HEK293 (cell line): Measurements from ENCODE around the gene KRAS.

Source experiments
- MYNN ChIP-seq: fragments of 450-650 bp; formaldehyde crosslinking; IDR thresholded peaks from 2 replicates; pipeline ENCODE4 v1.5.1; 2016; ENCODE audit warnings: missing biosample characterization, missing genetic modification characterization, borderline replicate concordance
- SCRT1 ChIP-seq: fragments of 450-650 bp; formaldehyde crosslinking; IDR thresholded peaks from 2 replicates; pipeline ENCODE4 v1.5.1; 2016; ENCODE audit warnings: missing biosample characterization, missing genetic modification characterization, borderline replicate concordance
- SETDB1 ChIP-seq: IDR thresholded peaks from one replicate; pipeline ENCODE4 v1.6.1; 2017; ENCODE audit warnings: mild to moderate bottlenecking, low read length, moderate library complexity, mixed read lengths; ENCODE audit not compliant: insufficient read length
- SP2 ChIP-seq: fragments of 450-650 bp; formaldehyde crosslinking; IDR thresholded peaks from 2 replicates; pipeline ENCODE4 v1.5.1; 2016; ENCODE audit warnings: missing biosample characterization, missing genetic modification characterization
- SP7 ChIP-seq: fragments of 450-650 bp; formaldehyde crosslinking; IDR thresholded peaks from 2 replicates; pipeline ENCODE4 v1.5.1; 2016; ENCODE audit warnings: missing biosample characterization, missing genetic modification characterization
- YY2 ChIP-seq: fragments of 450-650 bp; formaldehyde crosslinking; IDR thresholded peaks from 2 replicates; pipeline ENCODE4 v1.5.1; 2016; ENCODE audit warnings: missing biosample characterization, missing genetic modification characterization
- ZBTB1 ChIP-seq: fragments of 450-650 bp; formaldehyde crosslinking; IDR thresholded peaks from 2 replicates; pipeline ENCODE4 v1.5.1; 2016; ENCODE audit warnings: missing biosample characterization, missing genetic modification characterization
- ZBTB17 ChIP-seq: fragments of 450-650 bp; formaldehyde crosslinking; IDR thresholded peaks from 2 replicates; pipeline ENCODE4 v1.5.1; 2016; ENCODE audit warnings: missing biosample characterization, missing genetic modification characterization
- ZBTB7A ChIP-seq: fragments of 450-650 bp; formaldehyde crosslinking; IDR thresholded peaks from 2 replicates; pipeline ENCODE4 v1.5.1; 2016; ENCODE audit warnings: low read depth, missing biosample characterization, missing genetic modification characterization
- ZEB2 ChIP-seq: fragments of 450-650 bp; formaldehyde crosslinking; IDR thresholded peaks from 2 replicates; pipeline ENCODE4 v1.5.1; 2016; ENCODE audit warnings: missing biosample characterization, missing genetic modification characterization
- ZIC2 ChIP-seq: fragments of 450-650 bp; formaldehyde crosslinking; IDR thresholded peaks from 2 replicates; pipeline ENCODE4 v1.5.1; 2016; ENCODE audit warnings: missing biosample characterization, missing genetic modification characterization
- ZNF138 ChIP-seq: fragments of 450-650 bp; formaldehyde crosslinking; IDR thresholded peaks from 2 replicates; pipeline ENCODE4 v1.5.1; 2016; ENCODE audit warnings: missing biosample characterization, missing genetic modification characterization, borderline replicate concordance
- ZNF239 ChIP-seq: fragments of 450-650 bp; formaldehyde crosslinking; IDR thresholded peaks from 2 replicates; pipeline ENCODE4 v1.5.1; 2016; ENCODE audit warnings: missing biosample characterization, missing genetic modification characterization
- ZNF266 ChIP-seq: fragments of 450-650 bp; formaldehyde crosslinking; IDR thresholded peaks from 2 replicates; pipeline ENCODE4 v1.5.1; 2016; ENCODE audit warnings: missing biosample characterization, missing genetic modification characterization, low read depth
- ZNF311 ChIP-seq: fragments of 450-650 bp; formaldehyde crosslinking; IDR thresholded peaks from 2 replicates; pipeline ENCODE4 v1.5.1; 2017; ENCODE audit warnings: missing biosample characterization, missing genetic modification characterization, borderline replicate concordance
- ZNF335 ChIP-seq: fragments of 450-650 bp; formaldehyde crosslinking; conservative IDR thresholded peaks from 2 replicates; pipeline ENCODE4 v1.5.1; 2016; ENCODE audit warnings: missing biosample characterization, missing genetic modification characterization
- ZNF529 ChIP-seq: fragments of 450-650 bp; formaldehyde crosslinking; IDR thresholded peaks from 2 replicates; pipeline ENCODE4 v1.5.1; 2017; ENCODE audit warnings: missing genetic modification characterization, missing biosample characterization; ENCODE audit not compliant: insufficient replicate concordance
- ZNF544 ChIP-seq: fragments of 450-650 bp; formaldehyde crosslinking; IDR thresholded peaks from 2 replicates; pipeline ENCODE4 v1.5.0; 2017; ENCODE audit warnings: missing biosample characterization, missing genetic modification characterization
- ZNF561 ChIP-seq: fragments of 450-650 bp; IDR thresholded peaks from 2 replicates; pipeline ENCODE4 v1.5.1; 2018; ENCODE audit warnings: missing biosample characterization, missing genetic modification characterization, borderline replicate concordance
- ZNF600 ChIP-seq: fragments of 450-650 bp; formaldehyde crosslinking; IDR thresholded peaks from 2 replicates; pipeline ENCODE4 v1.5.1; 2016; ENCODE audit warnings: missing biosample characterization, missing genetic modification characterization
- ZNF624 ChIP-seq: fragments of 450-650 bp; formaldehyde crosslinking; IDR thresholded peaks from 2 replicates; pipeline ENCODE4 v1.5.1; 2017; ENCODE audit warnings: missing biosample characterization, missing genetic modification characterization
- ZNF629 ChIP-seq: fragments of 450-650 bp; formaldehyde crosslinking; IDR thresholded peaks from 2 replicates; pipeline ENCODE4 v1.5.1; 2017; ENCODE audit warnings: missing biosample characterization, missing genetic modification characterization
- ZNF768 ChIP-seq: fragments of 450-650 bp; formaldehyde crosslinking; IDR thresholded peaks from 2 replicates; pipeline ENCODE4 v1.5.1; 2018; ENCODE audit warnings: missing biosample characterization, mild to moderate bottlenecking, missing genetic modification characterization
- TF ChIP-seq, protein P1 (sequence below): fragments of 450-650 bp; formaldehyde crosslinking; IDR thresholded peaks from 2 replicates; pipeline ENCODE4 v1.5.1; 2016; ENCODE audit warnings: missing biosample characterization, missing genetic modification characterization
- TF ChIP-seq, protein P2 (sequence below): fragments of 450-650 bp; formaldehyde crosslinking; IDR thresholded peaks from 2 replicates; pipeline ENCODE4 v1.5.1; 2017; ENCODE audit warnings: missing biosample characterization, missing genetic modification characterization
- TF ChIP-seq, protein P3 (sequence below): fragments of 450-650 bp; formaldehyde crosslinking; IDR thresholded peaks from 2 replicates; pipeline ENCODE4 v1.5.1; 2017; ENCODE audit warnings: missing biosample characterization, mild to moderate bottlenecking, missing genetic modification characterization, moderate library complexity
- TF ChIP-seq, protein P4 (sequence below): fragments of 450-650 bp; IDR thresholded peaks from 2 replicates; pipeline ENCODE4 v1.5.1; 2018; ENCODE audit warnings: missing biosample characterization, missing genetic modification characterization
- TF ChIP-seq, protein P5 (sequence below): fragments of 450-650 bp; formaldehyde crosslinking; IDR thresholded peaks from 2 replicates; pipeline ENCODE4 v1.5.1; 2016; ENCODE audit warnings: missing biosample characterization, missing genetic modification characterization
- TF ChIP-seq, protein P6 (sequence below): fragments of 450-650 bp; formaldehyde crosslinking; IDR thresholded peaks from 2 replicates; pipeline ENCODE4 v1.5.1; 2016; ENCODE audit warnings: missing biosample characterization, missing genetic modification characterization

Gene KRAS

DNA sequence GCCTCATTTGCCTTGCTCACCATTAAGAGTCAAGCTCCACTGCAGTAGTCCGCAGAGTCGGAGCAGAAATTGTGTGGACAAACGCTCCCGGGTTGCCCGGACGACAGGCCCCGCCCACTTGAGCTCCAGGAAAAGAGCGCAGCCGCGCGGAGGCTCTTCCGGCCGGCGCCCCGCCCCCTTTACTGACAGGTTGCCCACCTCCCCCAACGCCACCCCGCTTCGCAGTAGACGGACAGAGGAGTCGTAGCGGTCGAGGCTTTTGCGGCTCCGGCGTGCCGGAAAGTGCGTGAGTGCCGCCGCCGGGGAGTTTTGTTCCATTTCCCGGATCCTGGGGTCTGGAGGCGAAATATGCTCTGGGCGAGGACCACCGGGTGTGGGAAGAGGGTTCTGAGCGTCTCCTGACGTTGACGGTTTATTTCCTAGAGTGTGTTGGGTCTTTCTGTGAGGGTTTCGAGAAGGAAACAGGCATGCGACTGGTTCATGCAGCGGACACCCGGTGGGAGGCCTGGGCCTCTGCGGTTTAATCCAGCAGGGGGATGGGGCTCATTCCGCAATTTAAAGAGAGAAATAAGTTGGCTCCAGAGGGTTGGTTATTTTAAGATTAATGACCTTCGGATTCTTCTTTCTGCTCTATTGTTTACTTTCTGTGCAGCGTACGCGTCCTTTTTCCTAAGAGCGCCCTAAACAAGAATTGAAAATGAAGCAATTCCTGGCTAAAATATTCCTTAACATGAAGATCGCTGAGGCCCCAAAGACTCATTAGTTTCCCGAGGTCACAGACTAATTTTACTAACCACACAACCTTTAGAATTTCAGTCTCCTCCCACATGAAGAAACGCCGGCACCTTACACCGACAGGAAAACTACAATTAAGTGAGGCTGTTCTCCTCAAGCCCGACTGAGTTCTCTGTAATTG, 55.4 kb downstream of the KRAS start, which contains the start of the genes DNAI7 and ETFRF1 (continued):
- TF ChIP-seq ZNF768 (tag by site-specific recombination) = no peak
- peak; percentile 66; the same call in 1 of the 2 replicates for TF ChIP-seq ZBTB7A (tag by site-specific recombination)
- TF ChIP-seq ZNF266 = no peak
- TF ChIP-seq MYNN (tag by site-specific recombination) = no peak
- peak; percentile 99 for TF ChIP-seq ZNF335 (tag by site-specific recombination)
- peak; percentile 71 for TF ChIP-seq SP7 (tag by site-specific recombination)
- TF ChIP-seq ZBTB1 = 0 out of 2 replicates have a peak, but pooled peaks have one; percentile 62
- peak; percentile 59; the same call in 1 of the 2 replicates for TF ChIP-seq SCRT1 (tag by site-specific recombination)
- TF ChIP-seq ZNF629 (tag by site-specific recombination) = peak; percentile 55; the same call in 1 of the 2 replicates
- peak; percentile 83; the same call in 1 of the 2 replicates for TF ChIP-seq ZNF600 (tag by site-specific recombination)
- TF ChIP-seq SETDB1 = no peak
- peak; percentile 60; the same call in 1 of the 2 replicates for TF ChIP-seq ZBTB17 (tag by site-specific recombination)
- TF ChIP-seq ZNF138 (tag by site-specific recombination) = no peak
- TF ChIP-seq ZIC2 (tag by site-specific recombination) = peak; percentile 95
- TF ChIP-seq, protein P1, sequence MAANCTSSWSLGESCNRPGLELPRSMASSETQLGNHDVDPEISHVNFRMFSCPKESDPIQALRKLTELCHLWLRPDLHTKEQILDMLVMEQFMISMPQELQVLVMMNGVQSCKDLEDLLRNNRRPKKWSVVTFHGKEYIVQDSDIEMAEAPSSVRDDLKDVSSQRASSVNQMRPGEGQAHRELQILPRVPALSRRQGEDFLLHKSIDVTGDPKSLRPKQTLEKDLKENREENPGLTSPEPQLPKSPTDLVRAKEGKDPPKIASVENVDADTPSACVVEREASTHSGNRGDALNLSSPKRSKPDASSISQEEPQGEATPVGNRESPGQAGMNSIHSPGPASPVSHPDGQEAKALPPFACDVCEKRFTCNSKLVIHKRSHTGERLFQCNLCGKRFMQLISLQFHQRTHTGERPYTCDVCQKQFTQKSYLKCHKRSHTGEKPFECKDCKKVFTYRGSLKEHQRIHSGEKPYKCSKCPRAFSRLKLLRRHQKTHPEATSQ = 0 out of 2 replicates have a peak, but pooled peaks have one; percentile 20
- TF ChIP-seq ZNF311 = no peak
- TF ChIP-seq, protein P2, sequence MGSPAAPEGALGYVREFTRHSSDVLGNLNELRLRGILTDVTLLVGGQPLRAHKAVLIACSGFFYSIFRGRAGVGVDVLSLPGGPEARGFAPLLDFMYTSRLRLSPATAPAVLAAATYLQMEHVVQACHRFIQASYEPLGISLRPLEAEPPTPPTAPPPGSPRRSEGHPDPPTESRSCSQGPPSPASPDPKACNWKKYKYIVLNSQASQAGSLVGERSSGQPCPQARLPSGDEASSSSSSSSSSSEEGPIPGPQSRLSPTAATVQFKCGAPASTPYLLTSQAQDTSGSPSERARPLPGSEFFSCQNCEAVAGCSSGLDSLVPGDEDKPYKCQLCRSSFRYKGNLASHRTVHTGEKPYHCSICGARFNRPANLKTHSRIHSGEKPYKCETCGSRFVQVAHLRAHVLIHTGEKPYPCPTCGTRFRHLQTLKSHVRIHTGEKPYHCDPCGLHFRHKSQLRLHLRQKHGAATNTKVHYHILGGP (tag by site-specific recombination) = no peak; the same call in 1 of the 2 replicates
- TF ChIP-seq, protein P3, sequence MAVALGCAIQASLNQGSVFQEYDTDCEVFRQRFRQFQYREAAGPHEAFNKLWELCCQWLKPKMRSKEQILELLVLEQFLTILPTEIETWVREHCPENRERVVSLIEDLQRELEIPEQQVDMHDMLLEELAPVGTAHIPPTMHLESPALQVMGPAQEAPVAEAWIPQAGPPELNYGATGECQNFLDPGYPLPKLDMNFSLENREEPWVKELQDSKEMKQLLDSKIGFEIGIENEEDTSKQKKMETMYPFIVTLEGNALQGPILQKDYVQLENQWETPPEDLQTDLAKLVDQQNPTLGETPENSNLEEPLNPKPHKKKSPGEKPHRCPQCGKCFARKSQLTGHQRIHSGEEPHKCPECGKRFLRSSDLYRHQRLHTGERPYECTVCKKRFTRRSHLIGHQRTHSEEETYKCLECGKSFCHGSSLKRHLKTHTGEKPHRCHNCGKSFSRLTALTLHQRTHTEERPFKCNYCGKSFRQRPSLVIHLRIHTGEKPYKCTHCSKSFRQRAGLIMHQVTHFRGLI = no peak; the same call in 1 of the 2 replicates
- TF ChIP-seq, protein P4, sequence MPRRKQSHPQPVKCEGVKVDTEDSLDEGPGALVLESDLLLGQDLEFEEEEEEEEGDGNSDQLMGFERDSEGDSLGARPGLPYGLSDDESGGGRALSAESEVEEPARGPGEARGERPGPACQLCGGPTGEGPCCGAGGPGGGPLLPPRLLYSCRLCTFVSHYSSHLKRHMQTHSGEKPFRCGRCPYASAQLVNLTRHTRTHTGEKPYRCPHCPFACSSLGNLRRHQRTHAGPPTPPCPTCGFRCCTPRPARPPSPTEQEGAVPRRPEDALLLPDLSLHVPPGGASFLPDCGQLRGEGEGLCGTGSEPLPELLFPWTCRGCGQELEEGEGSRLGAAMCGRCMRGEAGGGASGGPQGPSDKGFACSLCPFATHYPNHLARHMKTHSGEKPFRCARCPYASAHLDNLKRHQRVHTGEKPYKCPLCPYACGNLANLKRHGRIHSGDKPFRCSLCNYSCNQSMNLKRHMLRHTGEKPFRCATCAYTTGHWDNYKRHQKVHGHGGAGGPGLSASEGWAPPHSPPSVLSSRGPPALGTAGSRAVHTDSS (tag by site-specific recombination) = no peak
- no peak for TF ChIP-seq ZNF239
- TF ChIP-seq ZEB2 (tag by site-specific recombination) = peak; percentile 66; the same call in 1 of the 2 replicates
- TF ChIP-seq, protein P5, sequence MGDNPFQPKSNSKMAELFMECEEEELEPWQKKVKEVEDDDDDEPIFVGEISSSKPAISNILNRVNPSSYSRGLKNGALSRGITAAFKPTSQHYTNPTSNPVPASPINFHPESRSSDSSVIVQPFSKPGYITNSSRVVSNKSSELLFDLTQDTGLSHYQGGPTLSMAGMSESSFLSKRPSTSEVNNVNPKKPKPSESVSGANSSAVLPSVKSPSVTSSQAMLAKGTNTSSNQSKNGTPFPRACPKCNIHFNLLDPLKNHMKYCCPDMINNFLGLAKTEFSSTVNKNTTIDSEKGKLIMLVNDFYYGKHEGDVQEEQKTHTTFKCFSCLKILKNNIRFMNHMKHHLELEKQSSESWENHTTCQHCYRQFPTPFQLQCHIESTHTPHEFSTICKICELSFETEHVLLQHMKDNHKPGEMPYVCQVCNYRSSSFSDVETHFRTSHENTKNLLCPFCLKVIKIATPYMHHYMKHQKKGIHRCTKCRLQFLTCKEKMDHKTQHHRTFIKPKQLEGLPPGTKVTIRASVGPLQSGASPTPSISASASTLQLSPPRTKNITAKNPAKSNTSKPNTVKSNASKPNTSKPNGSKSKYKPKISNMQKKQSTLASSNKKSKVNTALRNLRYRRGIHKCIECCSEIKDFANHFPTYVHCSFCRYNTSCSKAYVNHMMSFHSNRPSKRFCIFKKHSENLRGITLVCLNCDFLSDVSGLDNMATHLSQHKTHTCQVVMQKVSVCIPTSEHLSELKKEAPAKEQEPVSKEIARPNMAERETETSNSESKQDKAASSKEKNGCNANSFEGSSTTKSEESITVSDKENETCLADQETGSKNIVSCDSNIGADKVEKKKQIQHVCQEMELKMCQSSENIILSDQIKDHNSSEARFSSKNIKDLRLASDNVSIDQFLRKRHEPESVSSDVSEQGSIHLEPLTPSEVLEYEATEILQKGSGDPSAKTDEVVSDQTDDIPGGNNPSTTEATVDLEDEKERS (tag by site-specific recombination) = no peak
- no peak for TF ChIP-seq ZNF529
- TF ChIP-seq ZNF561 (tag by site-specific recombination) = no peak
- TF ChIP-seq ZNF544 = no peak
- TF ChIP-seq, protein P6, sequence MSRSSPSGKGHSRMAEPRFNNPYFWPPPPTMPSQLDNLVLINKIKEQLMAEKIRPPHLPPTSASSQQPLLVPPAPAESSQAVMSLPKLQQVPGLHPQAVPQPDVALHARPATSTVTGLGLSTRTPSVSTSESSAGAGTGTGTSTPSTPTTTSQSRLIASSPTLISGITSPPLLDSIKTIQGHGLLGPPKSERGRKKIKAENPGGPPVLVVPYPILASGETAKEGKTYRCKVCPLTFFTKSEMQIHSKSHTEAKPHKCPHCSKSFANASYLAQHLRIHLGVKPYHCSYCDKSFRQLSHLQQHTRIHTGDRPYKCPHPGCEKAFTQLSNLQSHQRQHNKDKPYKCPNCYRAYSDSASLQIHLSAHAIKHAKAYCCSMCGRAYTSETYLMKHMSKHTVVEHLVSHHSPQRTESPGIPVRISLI (tag by site-specific recombination) = no peak
- TF ChIP-seq YY2 (tag by site-specific recombination) = 0 out of 2 replicates have a peak, but pooled peaks have one; percentile 20
- peak; percentile 86 for TF ChIP-seq SP2 (tag by site-specific recombination)
- TF ChIP-seq ZNF624 (tag by site-specific recombination) = no peak
